Mesangial cell (primary cell): ENCODE results near the gene PARPBP. TPM values are rescaled to one million over a fixed set of nuclear protein-coding genes. Genes with fewer than 3 reads are reported as not detected.

ENCODE experiments used
- total RNA-seq: library from RNA; depleted of rRNA; stranded (reverse); fragments of >200 nt; gene quantifications from 2 replicates; pipeline ENCODE4 v1.2.3, GENCODE V29; 2015

PARPBP gene
- 1.5 and 12.5 TPM in 2 replicates for total RNA-seq

GRCh38 chr12:102119674-102120563 is at the start of gene PARPBP, which contains the start of gene NUP37:
Gene PARPBP (plus strand): TSS chr12:102120183. CDS start chr12:102123889, 3,706 bp downstream.
Gene NUP37 (minus strand): TSS chr12:102120114. CDS start chr12:102118518, 1,596 bp downstream.

GRCh38 chr12:102197789-102198188 is 77.8 kb downstream of the PARPBP start, which contains the start of gene PMCH:
Gene PMCH (minus strand): TSS chr12:102197833. CDS start chr12:102197770, 63 bp downstream.

Other genes with a start within 250 kb of the PARPBP start
- 25.9 and 30.6 TPM in 2 replicates for gene DRAM1, start 242.6 kb upstream of the PARPBP start, total RNA-seq
- gene WASHC3, start 58.2 kb upstream of the PARPBP start, total RNA-seq: 31.8 and 56.3 TPM in 2 replicates
- 22.1 and 43.7 TPM in 2 replicates for gene NUP37, start 69 bp upstream of the PARPBP start, total RNA-seq
- not detected in 2 replicates for gene PMCH, start 77.7 kb downstream of the PARPBP start, total RNA-seq